IPS-15b (cell line): ENCODE measurements around the gene GPC6.

ENCODE experiments used
- H3K27me3 ChIP-seq: one replicate; pipeline ENCODE4 v1.6.1; 2013; ENCODE audit warnings: low read length; ENCODE audit not compliant: control insufficient read depth, insufficient read depth
- H3K36me3 ChIP-seq: one replicate; pipeline ENCODE4 v1.6.1; 2013; ENCODE audit warnings: low read length; ENCODE audit not compliant: control insufficient read depth, insufficient read depth
- H3K4me1 ChIP-seq: one replicate; pipeline ENCODE4 v1.6.1; 2013; ENCODE audit warnings: mild to moderate bottlenecking, low read length; ENCODE audit not compliant: control insufficient read depth, insufficient read depth
- H3K4me3 ChIP-seq: one replicate; pipeline ENCODE4 v1.5.1; 2013; ENCODE audit warnings: low read depth, low read length
- H3K9ac ChIP-seq: one replicate; pipeline ENCODE4 v1.6.1; 2013; ENCODE audit warnings: low read depth, mild to moderate bottlenecking, low read length
- H3K9me3 ChIP-seq: one replicate; pipeline ENCODE4 v1.6.1; 2013; ENCODE audit warnings: mild to moderate bottlenecking, low read length; ENCODE audit not compliant: control insufficient read depth, insufficient read depth

GPC6 gene

DNA sequence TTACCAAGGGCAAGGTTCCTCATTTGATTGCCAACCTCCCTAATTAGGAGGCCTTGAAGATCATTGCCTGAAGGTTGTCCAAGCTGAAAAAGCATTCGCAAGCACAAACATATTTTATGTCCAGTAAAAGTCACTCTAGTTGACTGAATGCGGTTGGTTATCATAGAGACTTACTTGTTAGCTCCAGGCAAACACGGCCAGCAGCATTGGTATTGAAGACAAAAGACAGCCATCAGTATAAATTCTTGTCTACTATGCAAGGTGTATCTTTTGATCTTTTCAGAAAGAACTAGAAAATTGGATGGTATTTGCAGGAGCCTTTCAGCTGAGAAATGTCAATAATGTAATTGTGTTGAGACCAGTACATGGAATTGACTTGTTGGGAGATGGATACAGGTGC, 129.9 kb downstream of the GPC6 start:
- no peak overlapping the region for H3K4me3 ChIP-seq
- H3K4me1 ChIP-seq, result no peaks in the 10 kb centered on the region
- H3K27me3 ChIP-seq, result no peaks in the 10 kb centered on the region
- H3K36me3 ChIP-seq, result no peaks in the 10 kb centered on the region
- no peaks in the 10 kb centered on the region for H3K9me3 ChIP-seq
- H3K9ac ChIP-seq, result no peak overlapping the region

DNA sequence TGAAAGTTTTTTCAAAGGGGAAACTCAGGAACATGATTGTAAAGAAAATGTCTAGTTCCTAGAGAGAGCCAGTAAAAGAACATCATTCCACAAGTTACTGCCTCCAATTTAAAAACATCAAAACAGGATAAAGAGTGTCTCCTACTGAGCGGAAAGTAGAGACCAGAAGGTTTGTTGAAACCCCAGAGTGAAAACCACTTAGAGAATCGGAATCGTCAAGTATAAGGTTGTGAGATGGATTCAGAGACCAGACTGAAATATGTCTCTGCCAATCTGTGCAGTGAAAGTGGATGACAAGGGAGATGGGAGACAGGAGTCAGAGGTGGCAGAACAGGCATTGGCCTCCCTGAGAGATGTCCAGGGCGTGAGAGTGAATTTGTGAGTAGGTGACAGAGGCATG, 133.4 kb downstream of the GPC6 start:
- H3K36me3 ChIP-seq, result no peaks in the 10 kb centered on the region

DNA sequence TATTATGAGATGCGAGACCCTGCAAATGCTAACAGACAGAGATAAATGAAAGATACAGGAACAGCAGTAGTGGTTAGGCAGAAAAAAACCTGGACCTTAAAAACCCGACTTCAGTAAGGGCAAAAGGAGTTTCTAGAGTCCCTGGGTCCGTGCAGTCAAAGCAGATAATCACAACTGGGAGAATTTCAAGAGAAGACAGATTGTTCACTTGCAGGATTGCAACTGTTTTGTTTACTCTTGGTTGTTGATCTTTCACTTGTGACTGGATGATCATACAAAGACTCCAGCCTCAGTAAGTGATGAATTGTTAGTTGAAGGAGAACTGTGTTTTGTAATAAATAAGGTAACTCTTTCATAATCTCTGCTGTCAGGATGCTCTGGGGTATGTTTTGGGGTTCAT, 135.1 kb downstream of the GPC6 start:
- no peaks in the 10 kb centered on the region for H3K9me3 ChIP-seq
- no peaks in the 10 kb centered on the region for H3K36me3 ChIP-seq
- H3K4me3 ChIP-seq, result no peak overlapping the region
- no peaks in the 10 kb centered on the region for H3K27me3 ChIP-seq
- H3K9ac ChIP-seq, result no peak overlapping the region
- no peaks in the 10 kb centered on the region for H3K4me1 ChIP-seq

More for the DNA sequence above, 133.4 kb downstream of the GPC6 start:
- Histone ChIP-seq H3K4me3 (no peak overlapping the region), H3K4me1 (no peaks in the 10 kb centered on the region), H3K9me3 (no peaks in the 10 kb centered on the region), H3K9ac (no peak overlapping the region), H3K27me3 (no peaks in the 10 kb centered on the region)

DNA sequence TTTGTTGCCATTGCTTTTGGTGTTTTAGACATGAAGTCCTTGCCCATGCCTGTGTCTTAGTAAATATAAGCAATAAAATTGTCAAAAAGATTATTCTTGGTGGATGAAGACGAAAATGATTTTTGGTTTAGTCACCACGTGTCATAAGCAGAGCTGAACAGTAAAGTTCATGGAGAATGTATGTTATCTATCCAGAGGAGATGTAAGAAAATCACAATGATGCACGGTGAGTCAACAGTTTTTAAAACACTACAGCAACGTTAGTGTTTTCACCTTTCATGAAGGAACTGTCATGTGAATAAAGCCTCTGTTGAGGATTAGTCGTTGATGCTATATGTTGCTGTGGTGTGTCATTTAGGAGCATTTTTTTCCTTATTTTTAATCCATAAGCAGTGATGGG, 137.6 kb downstream of the GPC6 start:
- Histone ChIP-seq H3K4me3 (no peak overlapping the region), H3K4me1 (no peaks in the 10 kb centered on the region), H3K9me3 (no peaks in the 10 kb centered on the region), H3K9ac (no peak overlapping the region), H3K36me3 (no peaks in the 10 kb centered on the region), H3K27me3 (no peaks in the 10 kb centered on the region)

DNA sequence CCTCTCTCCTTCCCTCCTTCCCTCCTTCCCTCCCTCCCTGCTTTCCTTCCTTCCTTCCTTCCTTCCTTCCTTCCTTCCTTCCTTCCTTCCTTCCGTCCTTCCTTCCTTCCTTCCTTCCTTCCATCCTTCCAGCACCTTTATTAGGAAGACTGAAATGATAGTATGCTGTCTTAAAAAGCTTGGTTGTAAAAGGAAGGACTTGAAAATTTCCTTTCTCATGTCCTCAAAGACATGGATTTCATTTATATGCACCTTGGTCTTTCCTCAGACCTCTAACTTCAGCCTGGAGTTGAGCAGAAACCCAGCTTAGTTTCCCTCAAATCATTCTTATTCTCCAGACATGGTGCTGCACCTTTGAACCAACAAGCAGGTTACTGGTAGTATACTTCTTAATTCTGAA, 141.7 kb downstream of the GPC6 start:
- Histone ChIP-seq H3K4me3 (no peak overlapping the region), H3K9me3 (no peaks in the 10 kb centered on the region), H3K27me3 (no peaks in the 10 kb centered on the region), H3K4me1 (no peaks in the 10 kb centered on the region), H3K9ac (no peak overlapping the region), H3K36me3 (no peaks in the 10 kb centered on the region)

DNA sequence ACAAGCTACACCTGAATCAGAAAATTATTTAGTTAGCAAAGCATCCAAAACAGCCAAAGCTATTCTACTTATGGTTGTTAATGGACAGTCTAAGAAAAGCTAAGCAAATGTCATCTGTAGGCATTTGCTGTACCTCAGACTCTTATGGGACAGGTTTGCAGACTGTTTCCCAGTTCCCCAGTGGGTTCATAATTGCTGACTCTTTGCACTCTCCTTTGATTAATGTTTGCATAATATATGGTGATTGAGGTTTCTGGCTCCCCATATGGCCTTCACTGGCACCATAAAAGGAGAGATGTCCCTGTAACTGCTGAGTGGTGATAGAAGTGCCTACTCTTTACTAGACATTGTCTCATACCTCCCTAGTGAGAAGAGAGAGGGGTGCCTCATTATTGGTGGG, 142.1 kb downstream of the GPC6 start:
- no peaks in the 10 kb centered on the region for H3K9me3 ChIP-seq
- no peaks in the 10 kb centered on the region for H3K4me1 ChIP-seq
- no peaks in the 10 kb centered on the region for H3K36me3 ChIP-seq
- no peak overlapping the region for H3K4me3 ChIP-seq
- H3K27me3 ChIP-seq, result no peaks in the 10 kb centered on the region
- H3K9ac ChIP-seq, result no peak overlapping the region

DNA sequence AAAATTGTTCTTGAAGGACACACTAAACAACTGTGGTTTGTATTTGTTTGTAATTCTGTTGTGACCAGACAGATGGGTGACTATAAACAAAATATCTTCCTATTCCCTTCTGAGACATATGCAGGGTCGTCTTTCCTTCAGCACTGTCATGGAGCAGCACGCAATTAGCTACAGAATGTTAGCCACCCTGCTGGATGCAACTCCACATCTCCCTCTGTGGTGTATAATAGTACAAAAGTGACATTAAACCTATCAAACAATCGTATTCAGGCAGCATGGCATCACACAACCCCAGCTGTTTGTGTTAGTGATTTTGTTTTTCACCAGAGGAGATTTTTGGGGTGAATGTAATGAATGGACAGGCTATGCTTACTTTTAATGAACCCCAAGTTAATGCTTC, 146.2 kb downstream of the GPC6 start:
- Histone ChIP-seq H3K36me3 (no peaks in the 10 kb centered on the region), H3K27me3 (no peaks in the 10 kb centered on the region), H3K4me1 (no peaks in the 10 kb centered on the region), H3K4me3 (no peak overlapping the region), H3K9ac (no peak overlapping the region), H3K9me3 (no peaks in the 10 kb centered on the region)

DNA sequence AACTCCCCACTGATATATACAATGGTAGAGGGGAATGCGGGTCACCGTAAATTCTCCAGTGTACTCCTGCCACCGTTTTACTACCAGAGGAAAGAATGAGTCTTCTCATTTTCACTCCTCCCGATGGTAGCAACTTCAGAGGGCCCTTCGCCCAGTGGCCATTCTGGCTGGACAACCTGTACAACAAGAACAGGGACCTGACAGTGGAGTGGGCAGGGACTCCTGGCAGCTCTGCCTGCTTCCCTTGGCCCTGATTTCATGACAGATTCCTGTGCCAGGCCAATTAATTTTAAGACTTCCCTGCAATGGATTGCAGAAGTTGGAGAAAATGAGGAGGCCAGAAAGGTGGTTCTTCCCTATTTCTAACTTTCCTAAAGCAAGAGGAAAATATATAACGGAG, 148.9 kb downstream of the GPC6 start:
- H3K4me3 ChIP-seq, result no peak overlapping the region
- no peak overlapping the region for H3K9ac ChIP-seq
- H3K4me1 ChIP-seq, result peaks cover 4% of the 10 kb centered on the region
- no peaks in the 10 kb centered on the region for H3K36me3 ChIP-seq
- no peaks in the 10 kb centered on the region for H3K9me3 ChIP-seq
- no peaks in the 10 kb centered on the region for H3K27me3 ChIP-seq

DNA sequence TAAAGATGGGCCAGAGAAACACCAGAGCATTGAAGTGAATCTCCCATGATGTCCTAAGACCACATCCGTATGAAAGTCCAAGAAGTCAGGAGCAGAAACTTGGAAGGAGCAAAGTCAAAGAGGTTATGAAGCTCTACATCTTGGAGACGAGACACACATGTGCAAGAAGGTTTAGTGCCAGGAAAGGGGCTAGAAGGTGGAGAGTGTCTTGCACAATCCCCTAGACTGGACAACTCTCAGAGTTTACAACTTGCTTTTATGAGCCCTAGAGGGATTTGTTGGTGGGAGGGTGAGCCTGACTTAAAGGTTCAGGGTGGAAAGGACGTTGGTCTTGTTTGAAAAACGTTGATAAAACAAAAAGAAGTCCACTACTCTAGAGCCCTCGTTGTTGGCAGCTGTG, 150.6 kb downstream of the GPC6 start:
- peaks cover 4% of the 10 kb centered on the region for H3K4me1 ChIP-seq
- no peaks in the 10 kb centered on the region for H3K9me3 ChIP-seq
- H3K9ac ChIP-seq, result no peak overlapping the region
- H3K27me3 ChIP-seq, result no peaks in the 10 kb centered on the region
- no peak overlapping the region for H3K4me3 ChIP-seq
- H3K36me3 ChIP-seq, result no peaks in the 10 kb centered on the region

DNA sequence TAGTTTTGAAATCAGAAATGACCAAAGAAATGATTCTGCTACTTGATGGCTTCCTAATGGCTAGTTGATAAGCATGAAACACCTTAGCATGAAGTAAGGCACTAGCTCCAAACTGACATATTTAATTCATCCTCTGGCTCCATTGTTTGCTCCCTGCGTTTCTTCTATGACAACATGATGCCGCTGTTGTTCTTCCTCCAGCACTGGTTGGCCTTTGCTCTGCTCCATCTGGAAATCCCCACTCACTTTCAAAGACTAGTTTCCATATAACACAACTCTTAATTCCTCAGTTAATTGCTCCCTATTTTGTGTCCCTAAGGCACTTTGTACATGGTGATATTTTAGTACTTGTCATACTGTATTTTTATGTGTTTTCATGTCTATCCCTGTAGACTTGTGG, 151.6 kb downstream of the GPC6 start:
- H3K9me3 ChIP-seq, result no peaks in the 10 kb centered on the region
- no peak overlapping the region for H3K9ac ChIP-seq
- H3K27me3 ChIP-seq, result no peaks in the 10 kb centered on the region
- peaks cover 4% of the 10 kb centered on the region for H3K4me1 ChIP-seq
- H3K36me3 ChIP-seq, result no peaks in the 10 kb centered on the region
- no peak overlapping the region for H3K4me3 ChIP-seq

DNA sequence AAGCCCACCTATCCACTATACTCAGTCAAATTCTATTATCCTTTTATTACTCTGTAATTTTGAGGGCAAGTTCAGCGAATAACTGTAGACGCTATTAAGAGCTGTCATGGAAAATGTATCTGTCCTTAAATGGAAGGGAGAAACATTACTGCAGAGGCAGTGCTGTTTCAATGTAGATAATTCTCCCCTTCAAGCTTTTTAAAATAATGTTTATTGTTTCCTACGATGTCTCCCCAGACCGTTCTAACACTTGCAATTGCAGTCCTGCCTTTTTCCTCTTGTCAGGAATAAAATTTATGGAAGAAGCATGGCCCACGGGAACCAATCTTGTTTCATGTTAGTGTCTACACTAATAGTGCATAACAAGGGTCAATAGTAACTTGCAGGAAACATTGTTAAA, 159.5 kb downstream of the GPC6 start:
- no peak overlapping the region for H3K4me3 ChIP-seq
- no peaks in the 10 kb centered on the region for H3K36me3 ChIP-seq
- no peak overlapping the region for H3K9ac ChIP-seq
- no peaks in the 10 kb centered on the region for H3K9me3 ChIP-seq
- no peaks in the 10 kb centered on the region for H3K4me1 ChIP-seq
- H3K27me3 ChIP-seq, result no peaks in the 10 kb centered on the region

DNA sequence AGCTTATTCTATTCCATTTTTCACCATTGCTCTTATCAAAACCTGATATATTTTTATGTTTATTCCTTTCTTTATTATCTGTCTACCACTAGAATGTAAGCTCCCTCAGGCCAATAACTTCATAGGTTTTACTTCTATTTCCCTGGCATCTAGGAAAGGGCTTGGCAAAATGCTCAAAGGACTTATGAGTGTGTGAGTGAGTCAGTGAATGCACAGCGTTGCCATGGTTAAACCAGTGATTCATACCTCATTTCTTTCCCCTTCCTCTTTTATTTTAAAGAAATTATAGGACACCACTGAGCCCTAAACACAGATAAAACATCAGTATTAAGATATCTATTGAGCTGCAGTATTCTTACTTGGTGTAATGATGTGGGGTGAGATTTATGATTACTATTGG, 162.1 kb downstream of the GPC6 start:
- Histone ChIP-seq H3K9me3 (no peaks in the 10 kb centered on the region), H3K27me3 (no peaks in the 10 kb centered on the region), H3K4me3 (no peak overlapping the region), H3K9ac (no peak overlapping the region), H3K36me3 (no peaks in the 10 kb centered on the region), H3K4me1 (no peaks in the 10 kb centered on the region)

DNA sequence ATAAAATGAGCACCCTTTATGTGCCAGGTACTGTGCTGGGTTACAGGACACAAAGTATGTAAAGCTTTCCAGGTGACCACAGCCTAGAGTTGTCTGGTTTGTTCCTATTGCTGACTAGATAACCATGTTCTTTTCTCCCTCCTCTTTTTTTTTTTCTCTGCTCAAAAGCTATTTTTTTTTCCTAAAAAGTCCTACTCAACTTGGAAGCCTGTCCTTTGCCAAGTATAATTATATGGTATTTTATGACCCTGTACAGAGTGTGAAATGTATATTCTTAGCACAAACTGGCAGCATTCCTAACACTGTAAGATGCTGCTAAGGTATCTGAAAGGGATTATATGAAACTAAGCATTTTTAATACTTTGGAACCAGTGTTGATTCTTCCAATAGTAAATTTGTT, 171.0 kb downstream of the GPC6 start:
- no peak overlapping the region for H3K4me3 ChIP-seq
- no peak overlapping the region for H3K9ac ChIP-seq
- no peaks in the 10 kb centered on the region for H3K27me3 ChIP-seq
- no peaks in the 10 kb centered on the region for H3K9me3 ChIP-seq
- H3K4me1 ChIP-seq, result no peaks in the 10 kb centered on the region
- H3K36me3 ChIP-seq, result no peaks in the 10 kb centered on the region
